GM12892 (cell line): ENCODE results near the gene RPS6KA2.
A peak's percentile ranks its signal among the peaks of the same experiment; 100 is the strongest.

Experiments
- POLR2A ChIP-seq: IDR thresholded peaks from 2 replicates; pipeline ENCODE4 v1.6.1; 2011; ENCODE audit warnings: low read depth, low read length, control low read depth
- POLR2AphosphoS5 ChIP-seq: IDR thresholded peaks from 2 replicates; pipeline ENCODE4 v1.6.1; 2011; ENCODE audit warnings: low read depth, low read length, control low read depth

DNA sequence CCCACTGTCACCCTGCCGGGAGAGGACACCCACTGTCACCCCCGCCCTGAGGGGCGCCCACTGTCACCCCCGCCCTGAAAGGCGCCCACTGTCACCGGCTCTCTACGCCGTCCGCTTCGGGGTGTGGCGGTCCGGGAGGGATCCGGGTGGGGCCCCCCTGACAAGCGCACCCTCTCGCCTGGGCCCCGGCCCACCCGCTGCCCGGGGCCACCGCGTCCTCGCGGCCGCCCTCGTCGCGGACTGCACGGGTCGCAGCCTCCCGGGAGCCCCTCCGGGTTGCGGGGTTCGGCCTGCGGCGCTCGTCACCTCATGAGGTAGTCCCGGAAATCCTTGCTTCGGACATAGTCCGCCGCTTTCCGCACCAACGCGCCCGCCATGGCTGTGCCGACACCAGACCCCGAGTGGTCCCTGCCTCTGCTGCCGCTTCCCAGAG lies 244.5 kb downstream of the RPS6KA2 start:
- TF ChIP-seq POLR2AphosphoS5 (peak; percentile 76; the same call in 1 of the 2 replicates), POLR2A (peak; percentile 80; the same call in 1 of the 2 replicates)
